ENCODE results near the gene LRRC74A.

LRRC74A gene

GRCh38 chr14:76916040-76916715 is 90.0 kb downstream of the LRRC74A start:
- no peak for TF ChIP-seq CTCF (conservative IDR thresholded peaks at IDR 0.05)
- TF ChIP-seq ZFX (IDR thresholded peaks at IDR 0.05) = no peak
- peak overlapping the region; percentile 96 for H3K27ac ChIP-seq

GRCh38 chr14:76917158-76917596 is 91.0 kb downstream of the LRRC74A start:
- TF ChIP-seq ZFX (IDR thresholded peaks at IDR 0.05) (no peak), CTCF (conservative IDR thresholded peaks at IDR 0.05) (peak; percentile 79)
- peak overlapping the region; percentile 96 for H3K27ac ChIP-seq

- peak overlapping the region; percentile 96 for H3K27ac ChIP-seq
- TF ChIP-seq CTCF (conservative IDR thresholded peaks at IDR 0.05) = no peak
- TF ChIP-seq ZFX (IDR thresholded peaks at IDR 0.05) = no peak
Measured at GRCh38 chr14:76917745-76918255, 91.6 kb downstream of the LRRC74A start.

GRCh38 chr14:76918256-76918781 is 92.1 kb downstream of the LRRC74A start:
- H3K27ac ChIP-seq = peak overlapping the region; percentile 96
- no peak for TF ChIP-seq ZFX (IDR thresholded peaks at IDR 0.05)
- no peak for TF ChIP-seq CTCF (conservative IDR thresholded peaks at IDR 0.05)

- no peak for TF ChIP-seq CTCF (conservative IDR thresholded peaks at IDR 0.05)
- TF ChIP-seq ZFX (IDR thresholded peaks at IDR 0.05) = no peak
- peak overlapping the region; percentile 96 for H3K27ac ChIP-seq
Measured at GRCh38 chr14:76918782-76919394, 92.7 kb downstream of the LRRC74A start.

Measured in C4-2B (cell line).